WTC11 (cell line): ENCODE results near the gene SLC6A5. TPM values are rescaled to one million over a fixed set of nuclear protein-coding genes. Genes with fewer than 3 reads are reported as not detected.

Experiments
- ATAC-seq: fragments of 200-7000 bp; cut with Tn5 transposase; 2 replicates; pipeline ENCODE4 v1.10.0; 2021; ENCODE audit warnings: mild to moderate bottlenecking, moderate library complexity
- CTCF ChIA-PET: fragments of 300-600 bp; sonication (Branson Sonifier 250); formaldehyde crosslinking; loops from one replicate; lab custom pipeline; 2021; ENCODE audit warnings: antibody characterized with exemption; lab: Charles Lee
- POLR2A ChIA-PET: fragments of 350-600 bp; sonication (Branson Sonifier 250); formaldehyde crosslinking; loops from one replicate; lab custom pipeline; 2021; ENCODE audit warnings: antibody characterized with exemption; lab: Charles Lee
- DNase-seq: peaks from one replicate; pipeline ENCODE4 v3.0.0; 2021; ENCODE audit warnings: low spot score
- H3K27ac Mint-ChIP-seq: 2 replicates; pipeline ENCODE4 v1.8.0; 2021; ENCODE audit warnings: mixed read lengths
- H3K27me3 Mint-ChIP-seq: 2 replicates; pipeline ENCODE4 v1.8.0; 2021; ENCODE audit warnings: low read depth, mild to moderate bottlenecking, moderate library complexity, mixed read lengths
- H3K36me3 Mint-ChIP-seq: 2 replicates; pipeline ENCODE4 v1.8.0; 2021; ENCODE audit warnings: mixed read lengths
- H3K4me1 Mint-ChIP-seq: 2 replicates; pipeline ENCODE4 v1.8.0; 2022; ENCODE audit warnings: mixed read lengths
- H3K4me3 Mint-ChIP-seq: 2 replicates; pipeline ENCODE4 v1.8.0; 2021; ENCODE audit warnings: mild to moderate bottlenecking, moderate library complexity, mixed read lengths
- H3K9me3 Mint-ChIP-seq: 2 replicates; pipeline ENCODE4 v1.8.0; 2021; ENCODE audit warnings: mixed read lengths
- AR ChIP-seq: fragments of 250-450 bp; sonication (Bioruptor Pico); IDR thresholded peaks from 2 replicates; pipeline ENCODE4 v1.9.0; 2021; ENCODE audit warnings: mild to moderate bottlenecking
- ATF6 ChIP-seq: sonication (generic); formaldehyde crosslinking; IDR thresholded peaks from 2 replicates; pipeline ENCODE4 v1.8.1; 2023; ENCODE audit warnings: mild to moderate bottlenecking, missing genetic modification reagents
- CREM ChIP-seq: sonication (generic); formaldehyde crosslinking; IDR thresholded peaks from 2 replicates; pipeline ENCODE4 v1.8.1; 2022; ENCODE audit warnings: mild to moderate bottlenecking, missing genetic modification reagents, moderate library complexity
- CTCF ChIP-seq: fragments of 200-600 bp; IDR thresholded peaks from 2 replicates; pipeline ENCODE4 v1.8.0; 2022; ENCODE audit warnings: antibody characterized with exemption
- E2F1 ChIP-seq: sonication (generic); formaldehyde crosslinking; IDR thresholded peaks from 2 replicates; pipeline ENCODE4 v1.8.0; 2022; ENCODE audit warnings: mild to moderate bottlenecking, missing genetic modification reagents
- ERG ChIP-seq: fragments of 250-450 bp; sonication (Bioruptor Pico); IDR thresholded peaks from 2 replicates; pipeline ENCODE4 v1.8.0; 2021; ENCODE audit warnings: mild to moderate bottlenecking
- ETV6 ChIP-seq: sonication (generic); formaldehyde crosslinking; IDR thresholded peaks from 2 replicates; pipeline ENCODE4 v1.8.1; 2022; ENCODE audit warnings: mild to moderate bottlenecking, missing genetic modification reagents
- FOXP1 ChIP-seq: sonication (generic); formaldehyde crosslinking; IDR thresholded peaks from 2 replicates; pipeline ENCODE4 v1.8.0; 2022; ENCODE audit warnings: missing genetic modification reagents, mild to moderate bottlenecking, moderate library complexity, borderline replicate concordance
- GTF2I ChIP-seq: fragments of 250-450 bp; sonication (Bioruptor Pico); conservative IDR thresholded peaks from 2 replicates; pipeline ENCODE4 v1.4.0; 2021; ENCODE audit warnings: mild to moderate bottlenecking
- HMGA2 ChIP-seq: fragments of 250-450 bp; sonication (Bioruptor Pico); IDR thresholded peaks from 2 replicates; pipeline ENCODE4 v1.4.0; 2021; ENCODE audit warnings: mild to moderate bottlenecking, moderate library complexity
- IRF1 ChIP-seq: sonication (generic); formaldehyde crosslinking; IDR thresholded peaks from 2 replicates; pipeline ENCODE4 v1.8.0; 2023; ENCODE audit warnings: missing genetic modification reagents
- IRF2 ChIP-seq: sonication (generic); formaldehyde crosslinking; IDR thresholded peaks from 2 replicates; pipeline ENCODE4 v1.8.0; 2022; ENCODE audit warnings: low read depth, missing genetic modification reagents, borderline replicate concordance
- JUN ChIP-seq: sonication (generic); formaldehyde crosslinking; IDR thresholded peaks from 2 replicates; pipeline ENCODE4 v1.8.0; 2023; ENCODE audit warnings: mild to moderate bottlenecking, missing genetic modification reagents
- NR2C2 ChIP-seq: sonication (generic); formaldehyde crosslinking; IDR thresholded peaks from 2 replicates; pipeline ENCODE4 v1.8.0; 2022; ENCODE audit warnings: mild to moderate bottlenecking, missing genetic modification reagents
- NR3C1 ChIP-seq: sonication (generic); formaldehyde crosslinking; conservative IDR thresholded peaks from 2 replicates; pipeline ENCODE4 v1.8.1; 2023; ENCODE audit warnings: low read depth, mild to moderate bottlenecking, missing genetic modification reagents
- PRRX2 ChIP-seq: fragments of 250-450 bp; sonication (Bioruptor Pico); IDR thresholded peaks from 2 replicates; pipeline ENCODE4 v1.8.0; 2021; ENCODE audit warnings: mild to moderate bottlenecking
- SP1 ChIP-seq: sonication (generic); formaldehyde crosslinking; conservative IDR thresholded peaks from 2 replicates; pipeline ENCODE4 v1.8.1; 2022; ENCODE audit warnings: missing genetic modification reagents
- TCF7 ChIP-seq: sonication (generic); formaldehyde crosslinking; IDR thresholded peaks from 2 replicates; pipeline ENCODE4 v1.8.0; 2022; ENCODE audit warnings: mild to moderate bottlenecking, low read depth, missing genetic modification reagents, moderate library complexity
- TEAD1 ChIP-seq: sonication (generic); formaldehyde crosslinking; IDR thresholded peaks from 2 replicates; pipeline ENCODE4 v1.8.0; 2022; ENCODE audit warnings: mild to moderate bottlenecking, missing genetic modification reagents
- ZBTB21 ChIP-seq: sonication (generic); formaldehyde crosslinking; IDR thresholded peaks from 2 replicates; pipeline ENCODE4 v1.8.1; 2023; ENCODE audit warnings: mild to moderate bottlenecking, missing genetic modification reagents, borderline replicate concordance
- total RNA-seq: library from RNA; stranded (reverse); gene quantifications from 3 replicates; pipeline ENCODE4 v1.2.3, GENCODE V29; 2021

The SLC6A5 gene
- total RNA-seq, 1 experiment from 2014 or later: not detected

- TF ChIP-seq ERG (CRISPR knock-in tag): no peak
- TF ChIP-seq TEAD1: peak; percentile 85; the same call in 1 of the 2 replicates
- TF ChIP-seq NR2C2: no peak
- TF ChIP-seq E2F1 (CRISPR knock-in tag): no peak
- peak; percentile 76; the same call in 1 of the 2 replicates for TF ChIP-seq ETV6 (CRISPR knock-in tag)
- 0 out of 2 replicates have a peak, but pooled peaks have one; percentile 45 for TF ChIP-seq FOXP1
- no peak for TF ChIP-seq ATF6 (CRISPR knock-in tag)
- no peak for TF ChIP-seq HMGA2
- TF ChIP-seq JUN: peak; percentile 63; the same call in 1 of the 2 replicates
- TF ChIP-seq AR (CRISPR knock-in tag): no peak
- no peak for TF ChIP-seq CTCF
Measured at GRCh38 chr11:20599221-20600019, at the start of gene SLC6A5 (continued).

- peaks cover 6% of the 10 kb centered on the region for H3K4me1 Mint-ChIP-seq
Measured at GRCh38 chr11:20551096-20551495, 48.3 kb upstream of the SLC6A5 start.

More at GRCh38 chr11:20551096-20551495, 48.3 kb upstream of the SLC6A5 start:
- ATAC-seq (no peak), DNase-seq (no peak)
- no peak overlapping the region for H3K27ac Mint-ChIP-seq
- H3K27me3 Mint-ChIP-seq: peaks cover 4% of the 10 kb centered on the region; the same call in 1 of the 2 replicates
- TF ChIP-seq ETV6 (CRISPR knock-in tag) (no peak), CREM (CRISPR knock-in tag) (no peak), PRRX2 (no peak), NR3C1 (no peak), IRF1 (CRISPR knock-in tag) (no peak), ZBTB21 (CRISPR knock-in tag) (no peak), SP1 (CRISPR knock-in tag) (no peak), IRF2 (CRISPR knock-in tag) (no peak), ATF6 (CRISPR knock-in tag) (no peak), TCF7 (CRISPR knock-in tag) (no peak), GTF2I (no peak), TEAD1 (no peak), CTCF (no peak)
- peaks cover 11% of the 10 kb centered on the region for H3K36me3 Mint-ChIP-seq
- POLR2A ChIA-PET: no interaction called here
- no peak overlapping the region for H3K4me3 Mint-ChIP-seq
- CTCF ChIA-PET: no interaction called here
- H3K9me3 Mint-ChIP-seq: peaks cover 22% of the 10 kb centered on the region
